PC-3 (cell line): ENCODE measurements around the gene C5orf63.

Experiments used
- EZH2 ChIP-seq: fragments of 300-600 bp; sonication (generic); IDR thresholded peaks from one replicate; pipeline ENCODE4 v1.6.1; 2017; ENCODE audit warnings: antibody characterized with exemption, mild to moderate bottlenecking, low read length; ENCODE audit not compliant: unreplicated experiment
- EZH2phosphoT487 ChIP-seq: fragments of 300-600 bp; sonication (generic); IDR thresholded peaks from 2 replicates; pipeline ENCODE4 v1.6.1; 2018; ENCODE audit warnings: mild to moderate bottlenecking, antibody characterized with exemption, low read length, borderline replicate concordance
- TF ChIP-seq, protein P1 (sequence below): fragments of 300-600 bp; sonication (generic); conservative IDR thresholded peaks from 2 replicates; pipeline ENCODE4 v1.5.1; 2017; ENCODE audit warnings: antibody characterized with exemption, low read depth, mild to moderate bottlenecking, low read length

DNA sequence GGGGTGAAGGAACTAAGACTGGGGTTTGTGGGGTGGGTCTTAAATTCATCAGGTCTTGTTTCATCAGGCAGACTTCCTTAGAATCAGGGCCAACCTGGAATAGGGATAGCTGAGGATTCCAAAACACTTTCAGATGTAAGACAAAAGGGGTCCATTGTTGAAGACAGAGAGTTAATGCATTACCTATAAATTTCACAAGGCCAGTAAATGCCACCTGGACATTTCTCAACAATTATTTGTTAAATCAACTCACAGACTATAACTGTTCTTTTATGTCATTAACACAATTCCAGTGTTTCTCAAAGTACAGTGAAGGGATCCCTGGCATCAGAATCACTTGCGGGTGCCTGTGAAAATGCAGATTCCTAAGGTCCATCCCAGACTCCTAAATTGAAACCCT lies 45.8 kb downstream of the C5orf63 start:
- TF ChIP-seq, protein P1, sequence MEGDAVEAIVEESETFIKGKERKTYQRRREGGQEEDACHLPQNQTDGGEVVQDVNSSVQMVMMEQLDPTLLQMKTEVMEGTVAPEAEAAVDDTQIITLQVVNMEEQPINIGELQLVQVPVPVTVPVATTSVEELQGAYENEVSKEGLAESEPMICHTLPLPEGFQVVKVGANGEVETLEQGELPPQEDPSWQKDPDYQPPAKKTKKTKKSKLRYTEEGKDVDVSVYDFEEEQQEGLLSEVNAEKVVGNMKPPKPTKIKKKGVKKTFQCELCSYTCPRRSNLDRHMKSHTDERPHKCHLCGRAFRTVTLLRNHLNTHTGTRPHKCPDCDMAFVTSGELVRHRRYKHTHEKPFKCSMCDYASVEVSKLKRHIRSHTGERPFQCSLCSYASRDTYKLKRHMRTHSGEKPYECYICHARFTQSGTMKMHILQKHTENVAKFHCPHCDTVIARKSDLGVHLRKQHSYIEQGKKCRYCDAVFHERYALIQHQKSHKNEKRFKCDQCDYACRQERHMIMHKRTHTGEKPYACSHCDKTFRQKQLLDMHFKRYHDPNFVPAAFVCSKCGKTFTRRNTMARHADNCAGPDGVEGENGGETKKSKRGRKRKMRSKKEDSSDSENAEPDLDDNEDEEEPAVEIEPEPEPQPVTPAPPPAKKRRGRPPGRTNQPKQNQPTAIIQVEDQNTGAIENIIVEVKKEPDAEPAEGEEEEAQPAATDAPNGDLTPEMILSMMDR = no peak
- TF ChIP-seq EZH2phosphoT487 = no peak
- TF ChIP-seq EZH2 = no peak
